Measurements from ENCODE around the gene GLIPR2. TPM values are rescaled to one million over a fixed set of nuclear protein-coding genes. Genes with fewer than 3 reads are reported as not detected.

GLIPR2 gene
- polyA plus RNA-seq, 1 donor (not counting 4 experiments of a cell fraction or from before 2014, with no cell fraction given): 3.7 TPM

DNA sequence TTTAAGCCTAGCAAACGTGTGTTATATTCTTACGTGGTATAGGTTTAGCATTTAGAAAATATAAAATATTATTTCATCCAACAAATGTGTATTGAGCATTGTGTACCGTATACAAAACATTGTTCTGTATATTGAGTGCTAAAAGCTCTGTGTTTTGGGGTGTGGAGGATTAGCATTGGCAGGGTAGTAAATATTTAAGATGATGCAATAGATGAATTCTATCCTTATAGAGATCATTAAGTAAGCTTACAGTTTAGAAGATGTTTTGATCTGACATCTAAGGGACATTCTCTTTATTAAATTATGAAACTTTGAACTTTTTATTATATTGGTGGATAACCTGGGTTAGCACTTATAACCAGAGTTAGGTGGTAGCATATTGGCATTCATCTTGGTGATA is 48.5 kb upstream of the GLIPR2 start:
- H3K4me1 ChIP-seq (ENCODE audit: control insufficient read depth, extremely low read depth, insufficient read depth, low read length): no peaks in the 10 kb centered on the region
- H3K9me3 ChIP-seq (ENCODE audit: control insufficient read depth, low read depth, low read length): no peaks in the 10 kb centered on the region
- H3K9me1 ChIP-seq (ENCODE audit: control insufficient read depth, extremely low read depth, insufficient read depth, low read length): no peaks in the 10 kb centered on the region
- FAIRE-seq (no peak), DNase-seq (ENCODE audit: low read depth, low spot score) (no peak)
- no peaks in the 10 kb centered on the region for H4K20me1 ChIP-seq (ENCODE audit: control insufficient read depth, extremely low read depth, insufficient read depth, low read length)
- H3K9ac ChIP-seq (ENCODE audit: control insufficient read depth, extremely low read depth, insufficient read depth, low read length): no peak overlapping the region
- H3K27ac ChIP-seq (ENCODE audit: control insufficient read depth, insufficient read depth, low read length): no peak overlapping the region
- no peaks in the 10 kb centered on the region for H3K79me2 ChIP-seq (ENCODE audit: control insufficient read depth, insufficient read depth, low read length)
- no peak for TF ChIP-seq EZH2 (IDR thresholded peaks at IDR 0.05; ENCODE audit: low read length)
- TF ChIP-seq, protein P1, sequence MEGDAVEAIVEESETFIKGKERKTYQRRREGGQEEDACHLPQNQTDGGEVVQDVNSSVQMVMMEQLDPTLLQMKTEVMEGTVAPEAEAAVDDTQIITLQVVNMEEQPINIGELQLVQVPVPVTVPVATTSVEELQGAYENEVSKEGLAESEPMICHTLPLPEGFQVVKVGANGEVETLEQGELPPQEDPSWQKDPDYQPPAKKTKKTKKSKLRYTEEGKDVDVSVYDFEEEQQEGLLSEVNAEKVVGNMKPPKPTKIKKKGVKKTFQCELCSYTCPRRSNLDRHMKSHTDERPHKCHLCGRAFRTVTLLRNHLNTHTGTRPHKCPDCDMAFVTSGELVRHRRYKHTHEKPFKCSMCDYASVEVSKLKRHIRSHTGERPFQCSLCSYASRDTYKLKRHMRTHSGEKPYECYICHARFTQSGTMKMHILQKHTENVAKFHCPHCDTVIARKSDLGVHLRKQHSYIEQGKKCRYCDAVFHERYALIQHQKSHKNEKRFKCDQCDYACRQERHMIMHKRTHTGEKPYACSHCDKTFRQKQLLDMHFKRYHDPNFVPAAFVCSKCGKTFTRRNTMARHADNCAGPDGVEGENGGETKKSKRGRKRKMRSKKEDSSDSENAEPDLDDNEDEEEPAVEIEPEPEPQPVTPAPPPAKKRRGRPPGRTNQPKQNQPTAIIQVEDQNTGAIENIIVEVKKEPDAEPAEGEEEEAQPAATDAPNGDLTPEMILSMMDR (optimal IDR thresholded peaks at IDR 0.05 in 1 of 3, IDR thresholded peaks at IDR 0.05 in 1 of 3, conservative IDR thresholded peaks at IDR 0.05 in 1 of 3; ENCODE audit: extremely low read depth in 1 of 3, insufficient read depth in 2 of 3, low read length in 3 of 3): no peak
- H3K4me2 ChIP-seq (ENCODE audit: control insufficient read depth, extremely low read depth, insufficient read depth, low read depth, low read length): no peak overlapping the region
- H3K27me3 ChIP-seq (ENCODE audit: control insufficient read depth, extremely low read depth, insufficient read depth, low read length): no peaks in the 10 kb centered on the region
- dilution Hi-C loops (cut with MboI; ENCODE audit: extremely low pct_ligation_motif_present, low sequenced_read_pairs): no loop called here
- H2AFZ ChIP-seq (ENCODE audit: control insufficient read depth, low read length): no peak overlapping the region
- no peak overlapping the region for H3K4me3 ChIP-seq (ENCODE audit: control insufficient read depth in 2 of 3, extremely low read depth in 1 of 3, insufficient read depth in 2 of 3, low read depth in 1 of 3, low read length in 3 of 3)
- no peaks in the 10 kb centered on the region for H3K36me3 ChIP-seq (ENCODE audit: control insufficient read depth in 2 of 2, extremely low read depth in 1 of 2, insufficient read depth in 2 of 2, low read length in 2 of 2)

DNA sequence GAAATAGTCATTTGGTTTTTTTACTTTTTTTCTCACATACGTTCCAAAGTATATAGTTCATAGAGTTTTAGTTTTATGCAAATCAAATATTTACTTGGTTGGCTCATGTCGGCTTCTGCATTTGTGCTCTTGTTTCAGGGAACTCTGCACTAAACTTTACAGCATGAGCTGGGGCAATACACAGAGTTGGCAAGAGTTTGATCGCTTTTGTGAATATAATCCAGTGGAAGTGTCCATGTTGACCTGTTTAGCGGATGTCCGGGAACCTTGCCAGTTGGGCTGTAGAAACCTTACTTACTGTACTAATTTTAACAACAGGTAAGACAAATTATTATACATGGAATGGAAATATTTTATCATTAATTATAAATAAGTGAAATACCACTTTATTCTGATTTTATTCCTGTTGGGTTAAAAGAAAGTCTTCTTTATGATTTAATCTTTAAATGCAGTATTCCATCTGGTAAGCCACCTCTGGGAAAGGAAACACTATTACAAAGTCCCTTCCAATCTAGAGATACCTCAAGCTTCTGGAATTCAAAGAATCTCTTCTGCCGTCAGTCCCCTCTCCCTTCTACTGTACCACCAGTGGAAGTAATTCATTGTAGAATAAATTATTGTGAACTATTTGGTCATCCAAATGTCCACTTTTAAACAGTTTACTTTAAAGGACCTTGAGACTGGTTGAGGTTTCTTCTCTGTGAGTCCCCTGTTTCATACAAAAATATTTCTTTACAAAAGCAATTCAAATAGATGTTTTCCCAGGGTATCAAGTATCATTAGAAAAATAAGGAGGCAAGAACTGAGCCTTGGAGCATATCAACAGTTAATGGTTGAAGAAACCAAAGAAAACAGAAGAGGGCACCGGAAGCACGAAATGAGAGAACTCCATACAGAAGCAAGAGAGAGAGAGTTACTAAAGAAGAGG is 45.2 kb upstream of the GLIPR2 start:
- no peak overlapping the region for H3K4me2 ChIP-seq (ENCODE audit: control insufficient read depth, extremely low read depth, insufficient read depth, low read depth, low read length)
- H2AFZ ChIP-seq (ENCODE audit: control insufficient read depth, low read length): no peak overlapping the region
- H3K36me3 ChIP-seq (ENCODE audit: control insufficient read depth in 2 of 2, extremely low read depth in 1 of 2, insufficient read depth in 2 of 2, low read length in 2 of 2): no peaks in the 10 kb centered on the region
- dilution Hi-C loops (cut with MboI; ENCODE audit: extremely low pct_ligation_motif_present, low sequenced_read_pairs): no loop called here
- H3K4me1 ChIP-seq (ENCODE audit: control insufficient read depth, extremely low read depth, insufficient read depth, low read length): no peaks in the 10 kb centered on the region
- no peak overlapping the region for H3K27ac ChIP-seq (ENCODE audit: control insufficient read depth, insufficient read depth, low read length)
- no peaks in the 10 kb centered on the region for H4K20me1 ChIP-seq (ENCODE audit: control insufficient read depth, extremely low read depth, insufficient read depth, low read length)
- H3K9me1 ChIP-seq (ENCODE audit: control insufficient read depth, extremely low read depth, insufficient read depth, low read length): no peaks in the 10 kb centered on the region
- H3K27me3 ChIP-seq (ENCODE audit: control insufficient read depth, extremely low read depth, insufficient read depth, low read length): no peaks in the 10 kb centered on the region
- no peak for DNase-seq (ENCODE audit: low read depth, low spot score)
- no peak overlapping the region for H3K4me3 ChIP-seq (ENCODE audit: control insufficient read depth in 2 of 3, extremely low read depth in 1 of 3, insufficient read depth in 2 of 3, low read depth in 1 of 3, low read length in 3 of 3)
- H3K9me3 ChIP-seq (ENCODE audit: control insufficient read depth, low read depth, low read length): no peaks in the 10 kb centered on the region
- H3K79me2 ChIP-seq (ENCODE audit: control insufficient read depth, insufficient read depth, low read length): no peaks in the 10 kb centered on the region
- no peak overlapping the region for H3K9ac ChIP-seq (ENCODE audit: control insufficient read depth, extremely low read depth, insufficient read depth, low read length)
- FAIRE-seq: no peak
- TF ChIP-seq, protein P1 (optimal IDR thresholded peaks at IDR 0.05 in 1 of 3, IDR thresholded peaks at IDR 0.05 in 1 of 3, conservative IDR thresholded peaks at IDR 0.05 in 1 of 3; ENCODE audit: extremely low read depth in 1 of 3, insufficient read depth in 2 of 3, low read length in 3 of 3): no peak
- TF ChIP-seq EZH2 (IDR thresholded peaks at IDR 0.05; ENCODE audit: low read length): no peak

All from keratinocyte (primary cell).